K562 (cell line): Measurements from ENCODE around the gene SCARF1. TPM values are rescaled to one million over a fixed set of nuclear protein-coding genes. Genes with fewer than 3 reads are reported as not detected.

Experiments
- ATAC-seq: fragments of 200-7000 bp; cut with Tn5 transposase; 3 replicates; pipeline ENCODE4 v1.9.1; 2020; ENCODE audit warnings: moderate library complexity
- BruUV-seq: library from RNA; stranded (reverse); fragments of 400-500 nt; replicated peaks from 2 replicates; lab custom pipeline; 2021; lab: Mats Ljungman, UMichigan
- CTCF ChIA-PET: fragments of 300-600 bp; formaldehyde crosslinking; extraction: SDS; loops from one replicate; lab custom pipeline; 2021; ENCODE audit warnings: low intra/inter-chr PET ratio; lab: Yijun Ruan, JAX
- POLR2A ChIA-PET: fragments of 300-600, 350-650 bp; sonication (Branson Sonifier 250); formaldehyde crosslinking; extraction: SDS; loops from one replicate; lab custom pipeline; 2021; ENCODE audit warnings: antibody characterized with exemption, inconsistent platforms; lab: Yijun Ruan, JAX
- DNase-seq, 4 experiments: peaks; one replicate each; pipeline versions ENCODE4 v3.0.0 to v3.0.0-alpha.2; 2011 to 2018; ENCODE audit warnings: low spot score in 3 of 4, mixed read lengths in 3 of 4; ENCODE audit errors: extremely low read depth in 1 of 4
- FAIRE-seq: peaks from 2 replicates; lab custom pipeline; 2011; peaks lifted over from hg19 to GRCh38; lab: Jason Lieb, UNC
- H2AFZ ChIP-seq: 2 replicates; pipeline ENCODE4 v1.6.0; 2011; ENCODE audit warnings: low read depth, low read length, control low read depth, inconsistent platforms
- H3K27ac ChIP-seq: fragments of 200-600 bp; 3 replicates; pipeline ENCODE4 v1.8.0; 2011; ENCODE audit warnings: low read depth, mild to moderate bottlenecking, control low read depth, inconsistent platforms, low read length, moderate library complexity, mixed read lengths; ENCODE audit errors: extremely low read depth
- H3K27me3 ChIP-seq, 2 experiments: fragments of 300-600 bp in 1 of 2; 2 replicates in 1 of 2; 3 replicates in 1 of 2; pipeline versions ENCODE4 v1.6.0 to v1.8.0; 2011; ENCODE audit warnings: inconsistent platforms in 2 of 2, low read length in 2 of 2, mild to moderate bottlenecking in 1 of 2, mixed read lengths in 1 of 2, moderate library complexity in 1 of 2; ENCODE audit not compliant: control insufficient read depth in 2 of 2, insufficient read depth in 2 of 2
- H3K36me3 ChIP-seq: fragments of 300-600 bp; 3 replicates; pipeline ENCODE4 v1.8.0; 2011; ENCODE audit warnings: mild to moderate bottlenecking, low read length, inconsistent platforms; ENCODE audit not compliant: control insufficient read depth, insufficient read depth
- H3K4me1 ChIP-seq, 2 experiments: fragments of 200-600 bp in 1 of 2; replicated peaks in 1 of 2; 2 replicates in 1 of 2; 3 replicates in 1 of 2; pipeline versions ENCODE4 v1.5.1 to v1.8.0; 2011; ENCODE audit warnings: inconsistent platforms in 2 of 2, low read length in 2 of 2, mild to moderate bottlenecking in 1 of 2, mixed read lengths in 1 of 2, moderate library complexity in 1 of 2; ENCODE audit not compliant: control insufficient read depth in 2 of 2, insufficient read depth in 2 of 2
- H3K4me2 ChIP-seq: 2 replicates; pipeline ENCODE4 v1.6.1; 2011; ENCODE audit warnings: low read length, control low read depth, inconsistent platforms, mixed read lengths; ENCODE audit not compliant: insufficient read depth
- H3K4me3 ChIP-seq: fragments of 200-600 bp; sonication (generic), shearing (Covaris generic); 2 replicates; pipeline ENCODE4 v1.5.1; 2016; ENCODE audit warnings: control low read depth, inconsistent platforms
- H3K79me2 ChIP-seq: fragments of 200-600 bp; 3 replicates; pipeline ENCODE4 v1.8.0; 2011; ENCODE audit warnings: low read length, inconsistent platforms; ENCODE audit not compliant: control insufficient read depth, insufficient read depth
- H3K9ac ChIP-seq, 2 experiments: 2 replicates each; pipeline versions ENCODE4 v1.6.0 to v1.6.1; 2011; ENCODE audit warnings: low read depth in 2 of 2, low read length in 2 of 2, control low read depth in 1 of 2, inconsistent platforms in 1 of 2, mild to moderate bottlenecking in 1 of 2, mixed read lengths in 1 of 2; ENCODE audit not compliant: insufficient read depth in 1 of 2
- H3K9me1 ChIP-seq: one replicate; pipeline ENCODE4 v1.6.0; 2011; ENCODE audit warnings: inconsistent platforms, mild to moderate bottlenecking, low read length, moderate library complexity; ENCODE audit not compliant: control insufficient read depth, insufficient read depth
- H3K9me3 ChIP-seq: replicated peaks from 2 replicates; pipeline ENCODE4 v1.5.1; 2011; ENCODE audit warnings: low read depth, low read length, inconsistent platforms; ENCODE audit not compliant: control insufficient read depth, insufficient read depth
- H4K20me1 ChIP-seq: replicated peaks from 2 replicates; pipeline ENCODE4 v1.6.1; 2011; ENCODE audit warnings: low read length, inconsistent platforms, mixed read lengths; ENCODE audit not compliant: control insufficient read depth, insufficient read depth
- CBFA2T3 ChIP-seq: fragments of 450-650 bp; IDR thresholded peaks from 2 replicates; pipeline ENCODE4 v1.6.1; 2017
- FOXK2 ChIP-seq, 2 experiments: fragments of 450-650 bp; IDR thresholded peaks in 1 of 2; conservative IDR thresholded peaks in 1 of 2; 2 replicates each; pipeline ENCODE4 v1.6.1; 2016; ENCODE audit warnings: low read depth in 2 of 2, mild to moderate bottlenecking in 1 of 2
- IFI16 ChIP-seq: fragments of 250-450 bp; sonication (Bioruptor Pico); IDR thresholded peaks from 2 replicates; pipeline ENCODE4 v2.1.2; 2022; ENCODE audit warnings: mild to moderate bottlenecking, inconsistent platforms
- MEIS2 ChIP-seq: fragments of 450-650 bp; IDR thresholded peaks from 2 replicates; pipeline ENCODE4 v1.6.1; 2014; ENCODE audit warnings: mild to moderate bottlenecking; ENCODE audit not compliant: partially characterized antibody
- NUFIP1 ChIP-seq: fragments of 450-650 bp; IDR thresholded peaks from 2 replicates; pipeline ENCODE4 v1.6.1; 2018; ENCODE audit not compliant: partially characterized antibody
- PPARD ChIP-seq: fragments of 250-450 bp; sonication (Bioruptor Pico); IDR thresholded peaks from 2 replicates; pipeline ENCODE4 v1.8.0; 2022; ENCODE audit warnings: inconsistent platforms, mild to moderate bottlenecking, moderate library complexity
- PTTG1 ChIP-seq: fragments of 450-650 bp; IDR thresholded peaks from 2 replicates; pipeline ENCODE4 v1.6.1; 2016; ENCODE audit warnings: low read depth, mild to moderate bottlenecking, missing genetic modification characterization, missing compliant biosample characterization
- SMARCE1 ChIP-seq: fragments of 450-650 bp; IDR thresholded peaks from 2 replicates; pipeline ENCODE4 v1.7.1; 2016; ENCODE audit warnings: mild to moderate bottlenecking
- SRSF9 ChIP-seq: fragments of 200-400 bp; formaldehyde crosslinking; IDR thresholded peaks from 2 replicates; pipeline ENCODE4 v1.6.1; 2017; ENCODE audit warnings: low read depth, low read length, borderline replicate concordance
- ZNF184 ChIP-seq: sonication (generic); formaldehyde crosslinking; IDR thresholded peaks from 2 replicates; pipeline ENCODE4 v1.5.0; 2020; ENCODE audit warnings: missing genetic modification reagents
- WGBS: fragments of 100-300 bp; shearing (Covaris generic); methylation state at CpG from one replicate; pipeline ENCODE4 v1.1.6; 2016; ENCODE audit warnings: low coverage, mixed read lengths; ENCODE audit not compliant: insufficient coverage; ENCODE audit errors: missing lambda C conversion rate; 5-methylcytosine and 5-hydroxymethylcytosine counted together
- in situ Hi-C: fragments of 300-500 bp; cut with MboI; formaldehyde crosslinking; loops from 4 replicates; pipeline ENCODE4 v1.15.0; 2018; ENCODE audit warnings: inconsistent platforms, mixed read lengths
- intact Hi-C: fragments of 100-400 bp; cut with micrococcal nuclease; formaldehyde crosslinking; loops from 2 replicates; pipeline ENCODE4 v1.14.2; 2022
- polyA plus RNA-seq, 8 experiments: library from polyadenylated mRNA; depleted of rRNA in 4 of 8; stranded (reverse) in 5 of 8; unstranded in 3 of 8; fragments of >200 nt; fragmentation: Nextera tagmentation in 2 of 8; fragmentation: Illumina TruSeq in 1 of 8; extraction: Ambion mirVana in 2 of 8; extraction: Trizol in 1 of 8; gene quantifications; 2 replicates each; pipeline versions ENCODE4 v1.2.1 to v1.2.3, GENCODE V29; 2011 to 2014; ENCODE audit warnings: inconsistent platforms in 1 of 8, missing spikeins in 1 of 8
- total RNA-seq, 7 experiments: library from RNA; depleted of rRNA in 6 of 7; stranded (reverse); fragments of >200 nt in 6 of 7; fragmentation: Illumina TruSeq in 2 of 7; extraction: Trizol in 2 of 7; gene quantifications; 2 replicates each; pipeline versions ENCODE4 v1.2.1 to v1.2.3, GENCODE V29; 2011 to 2021; ENCODE audit warnings: low replicate concordance in 1 of 7
- TF ChIP-seq, protein P1 (sequence below): sonication (generic); IDR thresholded peaks from 2 replicates; pipeline ENCODE4 v1.6.1; 2016
- TF ChIP-seq, protein P2 (sequence below), 2 experiments: fragments of 450-650 bp in 1 of 2; IDR thresholded peaks; 2 replicates each; pipeline ENCODE4 v1.6.1; 2011 to 2017; ENCODE audit warnings: low read depth in 2 of 2, antibody characterized with exemption in 1 of 2, borderline replicate concordance in 1 of 2, low read length in 1 of 2, mild to moderate bottlenecking in 1 of 2, mixed read lengths in 1 of 2; ENCODE audit not compliant: control insufficient read depth in 1 of 2
- TF ChIP-seq, protein P3 (sequence below): fragments of 250-450 bp; sonication (Bioruptor Pico); IDR thresholded peaks from 2 replicates; pipeline ENCODE4 v1.8.0; 2022; ENCODE audit warnings: inconsistent platforms, mild to moderate bottlenecking, moderate library complexity, borderline replicate concordance

The SCARF1 gene
- total and polyA plus RNA-seq, 9 of the 15 experiments (the other 6 are each of a cell fraction or from before 2014, with no cell fraction given) = 0.04 to 2.1 (median 0.63) TPM

DNA sequence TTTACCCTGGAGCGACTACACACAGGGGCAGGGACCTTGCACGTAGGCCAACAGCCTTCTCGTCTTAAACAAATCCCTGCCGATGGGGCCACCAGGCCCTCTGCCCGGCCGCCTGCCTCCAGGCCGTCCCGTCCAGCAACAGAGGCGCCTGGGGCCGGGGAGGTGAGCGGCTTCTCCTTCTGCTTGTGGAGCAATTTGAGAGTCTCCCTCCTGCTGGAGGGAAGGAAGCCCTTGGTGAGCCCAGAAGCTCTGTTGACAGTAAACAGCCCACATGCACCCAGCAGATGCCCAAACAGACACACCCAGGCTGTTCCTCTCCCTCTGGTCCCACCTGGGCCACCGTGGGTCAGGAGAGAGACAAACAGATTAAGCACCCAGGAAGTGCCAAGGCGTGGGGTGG lies 25.0 kb downstream of the SCARF1 start:
- no peaks in the 10 kb centered on the region for H3K9me3 ChIP-seq
- ChIA-PET POLR2A (no interaction called here), CTCF (no interaction called here)
- no peak overlapping the region for H2AFZ ChIP-seq
- DNase-seq (no peak), ATAC-seq (no peak), FAIRE-seq (no peak)
- TF ChIP-seq, protein P1, sequence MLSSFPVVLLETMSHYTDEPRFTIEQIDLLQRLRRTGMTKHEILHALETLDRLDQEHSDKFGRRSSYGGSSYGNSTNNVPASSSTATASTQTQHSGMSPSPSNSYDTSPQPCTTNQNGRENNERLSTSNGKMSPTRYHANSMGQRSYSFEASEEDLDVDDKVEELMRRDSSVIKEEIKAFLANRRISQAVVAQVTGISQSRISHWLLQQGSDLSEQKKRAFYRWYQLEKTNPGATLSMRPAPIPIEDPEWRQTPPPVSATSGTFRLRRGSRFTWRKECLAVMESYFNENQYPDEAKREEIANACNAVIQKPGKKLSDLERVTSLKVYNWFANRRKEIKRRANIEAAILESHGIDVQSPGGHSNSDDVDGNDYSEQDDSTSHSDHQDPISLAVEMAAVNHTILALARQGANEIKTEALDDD = no peak
- no peak for TF ChIP-seq ZNF184
- TF ChIP-seq, protein P2, sequence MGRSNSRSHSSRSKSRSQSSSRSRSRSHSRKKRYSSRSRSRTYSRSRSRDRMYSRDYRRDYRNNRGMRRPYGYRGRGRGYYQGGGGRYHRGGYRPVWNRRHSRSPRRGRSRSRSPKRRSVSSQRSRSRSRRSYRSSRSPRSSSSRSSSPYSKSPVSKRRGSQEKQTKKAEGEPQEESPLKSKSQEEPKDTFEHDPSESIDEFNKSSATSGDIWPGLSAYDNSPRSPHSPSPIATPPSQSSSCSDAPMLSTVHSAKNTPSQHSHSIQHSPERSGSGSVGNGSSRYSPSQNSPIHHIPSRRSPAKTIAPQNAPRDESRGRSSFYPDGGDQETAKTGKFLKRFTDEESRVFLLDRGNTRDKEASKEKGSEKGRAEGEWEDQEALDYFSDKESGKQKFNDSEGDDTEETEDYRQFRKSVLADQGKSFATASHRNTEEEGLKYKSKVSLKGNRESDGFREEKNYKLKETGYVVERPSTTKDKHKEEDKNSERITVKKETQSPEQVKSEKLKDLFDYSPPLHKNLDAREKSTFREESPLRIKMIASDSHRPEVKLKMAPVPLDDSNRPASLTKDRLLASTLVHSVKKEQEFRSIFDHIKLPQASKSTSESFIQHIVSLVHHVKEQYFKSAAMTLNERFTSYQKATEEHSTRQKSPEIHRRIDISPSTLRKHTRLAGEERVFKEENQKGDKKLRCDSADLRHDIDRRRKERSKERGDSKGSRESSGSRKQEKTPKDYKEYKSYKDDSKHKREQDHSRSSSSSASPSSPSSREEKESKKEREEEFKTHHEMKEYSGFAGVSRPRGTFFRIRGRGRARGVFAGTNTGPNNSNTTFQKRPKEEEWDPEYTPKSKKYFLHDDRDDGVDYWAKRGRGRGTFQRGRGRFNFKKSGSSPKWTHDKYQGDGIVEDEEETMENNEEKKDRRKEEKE (IDR thresholded peaks at IDR 0.05; ENCODE audit: borderline replicate concordance in 1 of 2, control insufficient read depth in 1 of 2, low read depth in 2 of 2, low read length in 1 of 2) = no peak
- TF ChIP-seq SMARCE1 = no peak
- no peak for TF ChIP-seq PTTG1
- TF ChIP-seq SRSF9 = no peak
- TF ChIP-seq PPARD (CRISPR knock-in tag) = no peak
- TF ChIP-seq, protein P3, sequence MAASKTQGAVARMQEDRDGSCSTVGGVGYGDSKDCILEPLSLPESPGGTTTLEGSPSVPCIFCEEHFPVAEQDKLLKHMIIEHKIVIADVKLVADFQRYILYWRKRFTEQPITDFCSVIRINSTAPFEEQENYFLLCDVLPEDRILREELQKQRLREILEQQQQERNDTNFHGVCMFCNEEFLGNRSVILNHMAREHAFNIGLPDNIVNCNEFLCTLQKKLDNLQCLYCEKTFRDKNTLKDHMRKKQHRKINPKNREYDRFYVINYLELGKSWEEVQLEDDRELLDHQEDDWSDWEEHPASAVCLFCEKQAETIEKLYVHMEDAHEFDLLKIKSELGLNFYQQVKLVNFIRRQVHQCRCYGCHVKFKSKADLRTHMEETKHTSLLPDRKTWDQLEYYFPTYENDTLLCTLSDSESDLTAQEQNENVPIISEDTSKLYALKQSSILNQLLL (CRISPR knock-in tag) = no peak
- no peak for TF ChIP-seq IFI16 (CRISPR knock-in tag)
- no peak for TF ChIP-seq NUFIP1
- no peak for TF ChIP-seq MEIS2
- no peak for TF ChIP-seq FOXK2 (conservative IDR thresholded peaks at IDR 0.05 in 1 of 2, IDR thresholded peaks at IDR 0.05 in 1 of 2; ENCODE audit: low read depth in 2 of 2)
- no peak for TF ChIP-seq CBFA2T3
- no peak overlapping the region for H3K27ac ChIP-seq
- in situ Hi-C loops (no loop called here), intact Hi-C loops (no loop called here)
- H3K79me2 ChIP-seq = no peaks in the 10 kb centered on the region
- H3K27me3 ChIP-seq = no peaks in the 10 kb centered on the region
- 51% methylated on average over 5 of the region's 13 CpGs for WGBS
- H3K9me1 ChIP-seq = no peaks in the 10 kb centered on the region
- H3K4me2 ChIP-seq = no peak overlapping the region
- BruUV-seq = no TSS peak
- no peak overlapping the region for H3K9ac ChIP-seq
- H3K36me3 ChIP-seq = no peaks in the 10 kb centered on the region
- peaks cover 8 to 39% of the 10 kb centered on the region in 2 experiments; a peak in 4 of 5 replicates for H3K4me1 ChIP-seq
- no peak overlapping the region for H3K4me3 ChIP-seq
- H4K20me1 ChIP-seq = peaks cover 8% of the 10 kb centered on the region; the same call in 1 of the 2 replicates
